ENCODE results near the gene HIVEP3.

- no peak for TF ChIP-seq CTCF (IDR thresholded peaks at IDR 0.05)
- no peak for TF ChIP-seq EZH2phosphoT487 (IDR thresholded peaks at IDR 0.05)
- no peak for TF ChIP-seq EZH2 (IDR thresholded peaks at IDR 0.05)
These were observed 95.9 kb downstream of the HIVEP3 start for GRCh38 chr1:41822866-41823265.
